Skeletal muscle satellite cell (primary cell): ENCODE results near the gene SLC6A18.

Experiments used
- H3K27me3 ChIP-seq: 2 replicates; pipeline ENCODE4 v1.7.0; 2013; ENCODE audit warnings: low read length; ENCODE audit not compliant: control insufficient read depth, insufficient read depth
- H3K36me3 ChIP-seq: 2 replicates; pipeline ENCODE4 v1.7.0; 2013; ENCODE audit warnings: mild to moderate bottlenecking, control low read depth, low read length; ENCODE audit not compliant: insufficient read depth
- H3K4me1 ChIP-seq: 2 replicates; pipeline ENCODE4 v1.7.0; 2013; ENCODE audit warnings: low read length; ENCODE audit not compliant: control insufficient read depth, insufficient read depth
- H3K4me2 ChIP-seq: 2 replicates; pipeline ENCODE4 v1.7.0; 2013; ENCODE audit warnings: mild to moderate bottlenecking, low read length
- H3K4me3 ChIP-seq: 2 replicates; pipeline ENCODE4 v1.7.0; 2013; ENCODE audit warnings: low read length
- H3K9ac ChIP-seq: 2 replicates; pipeline ENCODE4 v1.7.0; 2013; ENCODE audit warnings: mild to moderate bottlenecking, low read depth, low read length, moderate library complexity
- H3K9me3 ChIP-seq: replicated peaks from 2 replicates; pipeline ENCODE4 v1.7.0; 2013; ENCODE audit warnings: mild to moderate bottlenecking, control low read depth, low read length

The SLC6A18 gene

GRCh38 chr5:1188464-1188863 is 36.7 kb upstream of the SLC6A18 start:
- H3K9ac ChIP-seq: no peak overlapping the region
- H3K9me3 ChIP-seq: no peaks in the 10 kb centered on the region
- peaks cover 12% of the 10 kb centered on the region for H3K27me3 ChIP-seq
- no peaks in the 10 kb centered on the region for H3K4me1 ChIP-seq
- H3K4me3 ChIP-seq: no peak overlapping the region
- H3K36me3 ChIP-seq: no peaks in the 10 kb centered on the region
- H3K4me2 ChIP-seq: no peak overlapping the region

- Histone ChIP-seq H3K4me3 (no peak overlapping the region), H3K27me3 (peaks cover 12% of the 10 kb centered on the region), H3K4me2 (no peak overlapping the region), H3K36me3 (no peaks in the 10 kb centered on the region), H3K9me3 (no peaks in the 10 kb centered on the region), H3K4me1 (no peaks in the 10 kb centered on the region), H3K9ac (no peak overlapping the region)
These were observed 35.9 kb upstream of the SLC6A18 start for GRCh38 chr5:1189269-1189668.

- H3K36me3 ChIP-seq: no peaks in the 10 kb centered on the region
- no peak overlapping the region for H3K4me2 ChIP-seq
- no peaks in the 10 kb centered on the region for H3K9me3 ChIP-seq
- no peak overlapping the region for H3K9ac ChIP-seq
- H3K4me1 ChIP-seq: no peaks in the 10 kb centered on the region
- no peak overlapping the region for H3K4me3 ChIP-seq
- H3K27me3 ChIP-seq: peaks cover 12% of the 10 kb centered on the region
These were observed 34.9 kb upstream of the SLC6A18 start for GRCh38 chr5:1190278-1190677.

- Histone ChIP-seq H3K4me1 (no peaks in the 10 kb centered on the region), H3K36me3 (no peaks in the 10 kb centered on the region), H3K4me3 (no peak overlapping the region), H3K4me2 (no peak overlapping the region), H3K9ac (no peak overlapping the region), H3K9me3 (no peaks in the 10 kb centered on the region), H3K27me3 (peaks cover 12% of the 10 kb centered on the region)
These were observed 34.3 kb upstream of the SLC6A18 start for GRCh38 chr5:1190837-1191239.

GRCh38 chr5:1192971-1193590 is 32.1 kb upstream of the SLC6A18 start:
- Histone ChIP-seq H3K4me1 (no peaks in the 10 kb centered on the region), H3K27me3 (peaks cover 12% of the 10 kb centered on the region), H3K36me3 (no peaks in the 10 kb centered on the region), H3K9me3 (no peaks in the 10 kb centered on the region), H3K4me2 (no peak overlapping the region), H3K9ac (no peak overlapping the region), H3K4me3 (no peak overlapping the region)

GRCh38 chr5:1193591-1193985 is 31.6 kb upstream of the SLC6A18 start:
- no peaks in the 10 kb centered on the region for H3K4me1 ChIP-seq
- H3K9ac ChIP-seq: no peak overlapping the region
- H3K27me3 ChIP-seq: peaks cover 12% of the 10 kb centered on the region
- no peak overlapping the region for H3K4me3 ChIP-seq
- no peak overlapping the region for H3K4me2 ChIP-seq
- H3K9me3 ChIP-seq: no peaks in the 10 kb centered on the region
- H3K36me3 ChIP-seq: no peaks in the 10 kb centered on the region

GRCh38 chr5:1194378-1194777 is 30.8 kb upstream of the SLC6A18 start:
- no peak overlapping the region for H3K9ac ChIP-seq
- peaks cover 12% of the 10 kb centered on the region for H3K27me3 ChIP-seq
- no peaks in the 10 kb centered on the region for H3K4me1 ChIP-seq
- H3K4me3 ChIP-seq: no peak overlapping the region
- no peaks in the 10 kb centered on the region for H3K36me3 ChIP-seq
- no peaks in the 10 kb centered on the region for H3K9me3 ChIP-seq
- no peak overlapping the region for H3K4me2 ChIP-seq

GRCh38 chr5:1195439-1195838 is 29.7 kb upstream of the SLC6A18 start:
- H3K9me3 ChIP-seq: no peaks in the 10 kb centered on the region
- no peaks in the 10 kb centered on the region for H3K4me1 ChIP-seq
- H3K9ac ChIP-seq: no peak overlapping the region
- H3K4me3 ChIP-seq: no peak overlapping the region
- H3K4me2 ChIP-seq: no peak overlapping the region
- peaks cover 9% of the 10 kb centered on the region for H3K27me3 ChIP-seq
- H3K36me3 ChIP-seq: no peaks in the 10 kb centered on the region

GRCh38 chr5:1195916-1196315 is 29.3 kb upstream of the SLC6A18 start:
- H3K9ac ChIP-seq: no peak overlapping the region
- no peak overlapping the region for H3K4me2 ChIP-seq
- no peaks in the 10 kb centered on the region for H3K36me3 ChIP-seq
- no peaks in the 10 kb centered on the region for H3K9me3 ChIP-seq
- H3K27me3 ChIP-seq: peaks cover 4% of the 10 kb centered on the region
- H3K4me3 ChIP-seq: no peak overlapping the region
- no peaks in the 10 kb centered on the region for H3K4me1 ChIP-seq

- H3K27me3 ChIP-seq: peaks cover 3% of the 10 kb centered on the region
- no peak overlapping the region for H3K9ac ChIP-seq
- no peak overlapping the region for H3K4me3 ChIP-seq
These were observed 28.6 kb upstream of the SLC6A18 start for GRCh38 chr5:1196562-1196961.

GRCh38 chr5:1197876-1198666 is 27.1 kb upstream of the SLC6A18 start:
- Histone ChIP-seq H3K4me1 (no peaks in the 10 kb centered on the region), H3K36me3 (no peaks in the 10 kb centered on the region), H3K9ac (no peak overlapping the region), H3K9me3 (no peaks in the 10 kb centered on the region), H3K4me2 (no peak overlapping the region), H3K4me3 (no peak overlapping the region), H3K27me3 (no peaks in the 10 kb centered on the region)

More at GRCh38 chr5:1196562-1196961, 28.6 kb upstream of the SLC6A18 start:
- no peaks in the 10 kb centered on the region for H3K36me3 ChIP-seq
- no peaks in the 10 kb centered on the region for H3K9me3 ChIP-seq
- H3K4me2 ChIP-seq: no peak overlapping the region
- H3K4me1 ChIP-seq: no peaks in the 10 kb centered on the region

GRCh38 chr5:1199340-1199648 is 25.9 kb upstream of the SLC6A18 start:
- Histone ChIP-seq H3K9ac (no peak overlapping the region), H3K4me1 (no peaks in the 10 kb centered on the region), H3K36me3 (no peaks in the 10 kb centered on the region), H3K4me3 (no peak overlapping the region), H3K4me2 (no peak overlapping the region), H3K27me3 (peaks cover 5% of the 10 kb centered on the region), H3K9me3 (no peaks in the 10 kb centered on the region)
